Endothelial cell of umbilical vein (primary cell): Measurements from ENCODE around the gene UNC5A.

Source experiments
- CTCF ChIP-seq, 2 donors: IDR thresholded peaks; 1 replicate in 1 of 2; 2 replicates in 1 of 2; pipeline ENCODE4 v1.5.1; 2011; ENCODE audit warnings: low read length in 2 of 2, mild to moderate bottlenecking in 2 of 2, moderate library complexity in 2 of 2, control low read depth in 1 of 2, inconsistent platforms in 1 of 2, low read depth in 1 of 2; ENCODE audit not compliant: insufficient read depth in 1 of 2; ENCODE audit errors: extremely low read depth in 1 of 2
- EZH2 ChIP-seq: IDR thresholded peaks from 2 replicates; pipeline ENCODE4 v1.6.1; 2012; ENCODE audit warnings: borderline replicate concordance, low read depth, mild to moderate bottlenecking, moderate library complexity, low read length, inconsistent platforms; ENCODE audit not compliant: severe bottlenecking
- FOS ChIP-seq: IDR thresholded peaks from 2 replicates; pipeline ENCODE4 v1.6.1; 2011; ENCODE audit warnings: mild to moderate bottlenecking, low read length, moderate library complexity, borderline replicate concordance; ENCODE audit not compliant: insufficient read depth
- GATA2 ChIP-seq: IDR thresholded peaks from 2 replicates; pipeline ENCODE4 v1.7.0; 2011; ENCODE audit warnings: low read depth, mild to moderate bottlenecking, moderate library complexity, mixed read lengths, low read length; ENCODE audit not compliant: insufficient read length, insufficient read depth
- JUN ChIP-seq: IDR thresholded peaks from 2 replicates; pipeline ENCODE4 v1.6.1; 2011; ENCODE audit warnings: borderline replicate concordance, low read depth; ENCODE audit not compliant: insufficient read length, insufficient read depth
- MAX ChIP-seq: IDR thresholded peaks from 2 replicates; pipeline ENCODE4 v1.6.1; 2011; ENCODE audit not compliant: insufficient read depth, insufficient read length
- MYC ChIP-seq: IDR thresholded peaks from one replicate; pipeline ENCODE4 v1.6.1; 2011; ENCODE audit warnings: mild to moderate bottlenecking, low read depth, low read length
- POLR2A ChIP-seq: IDR thresholded peaks from 2 replicates; pipeline ENCODE4 v1.6.1; 2012; ENCODE audit warnings: low read depth, mild to moderate bottlenecking, control low read depth, low read length
- POLR2AphosphoS5 ChIP-seq: IDR thresholded peaks from 2 replicates; pipeline ENCODE4 v1.6.1; 2012; ENCODE audit warnings: low read depth, mild to moderate bottlenecking, control low read depth, low read length, moderate library complexity; ENCODE audit not compliant: insufficient read depth

- TF ChIP-seq CTCF (IDR thresholded peaks at IDR 0.05; ENCODE audit: extremely low read depth in 1 of 2, insufficient read depth in 1 of 2, low read depth in 1 of 2, low read length in 2 of 2) (no peak), FOS (no peak), POLR2A (no peak), EZH2 (no peak), GATA2 (no peak), POLR2AphosphoS5 (no peak), MAX (no peak), JUN (no peak), MYC (no peak)
These were observed 82.3 kb downstream of the UNC5A start for GRCh38 chr5:176892663-176893062.
